K562 (cell line): ENCODE measurements around the gene MAK. TPM values are rescaled to one million over a fixed set of nuclear protein-coding genes. Genes with fewer than 3 reads are reported as not detected.
A peak's percentile ranks its signal among the peaks of the same experiment; 100 is the strongest.

Experiments
- BRD4 ChIP-seq: fragments of 200-600 bp; sonication (generic); IDR thresholded peaks from 2 replicates; pipeline ENCODE4 v1.6.1; 2017; ENCODE audit warnings: inconsistent platforms
- DLX4 ChIP-seq: fragments of 250-450 bp; sonication (Bioruptor Pico); IDR thresholded peaks from 2 replicates; pipeline ENCODE4 v1.6.1; 2021; ENCODE audit warnings: mild to moderate bottlenecking
- EP400 ChIP-seq: fragments of 450-650 bp; IDR thresholded peaks from 2 replicates; pipeline ENCODE4 v1.6.1; 2017; ENCODE audit warnings: antibody characterized with exemption, mild to moderate bottlenecking, moderate library complexity
- ETV5 ChIP-seq: sonication (generic); formaldehyde crosslinking; IDR thresholded peaks from 2 replicates; pipeline ENCODE4 v1.4.0; 2020; ENCODE audit warnings: low read depth, mild to moderate bottlenecking, missing genetic modification reagents
- GTF3C2 ChIP-seq: IDR thresholded peaks from 3 replicates; pipeline ENCODE4 v1.6.1; 2011; ENCODE audit warnings: borderline replicate concordance, mild to moderate bottlenecking, moderate library complexity; ENCODE audit not compliant: insufficient read length; ENCODE audit errors: extremely low read depth
- HDAC1 ChIP-seq, 2 experiments: fragments of 450-650 bp; IDR thresholded peaks; 2 replicates each; pipeline ENCODE4 v1.6.1; 2016 to 2017; ENCODE audit warnings: inconsistent platforms in 1 of 2, mild to moderate bottlenecking in 1 of 2, moderate library complexity in 1 of 2
- IRF9 ChIP-seq: fragments of 450-650 bp; IDR thresholded peaks from 2 replicates; pipeline ENCODE4 v1.6.1; 2016; ENCODE audit warnings: missing biosample characterization, missing genetic modification characterization
- KDM2B ChIP-seq: fragments of 250-450 bp; sonication (Bioruptor Pico); IDR thresholded peaks from 2 replicates; pipeline ENCODE4 v1.8.0; 2021; ENCODE audit warnings: mild to moderate bottlenecking, moderate library complexity
- LCOR ChIP-seq: sonication (generic); formaldehyde crosslinking; IDR thresholded peaks from 2 replicates; pipeline ENCODE4 v1.8.0; 2022; ENCODE audit warnings: mild to moderate bottlenecking, missing genetic modification reagents
- NFIX ChIP-seq: fragments of 250-450 bp; sonication (Bioruptor Pico); IDR thresholded peaks from 2 replicates; pipeline ENCODE4 v1.4.0; 2020; ENCODE audit warnings: low read depth, mild to moderate bottlenecking, moderate library complexity
- PTBP1 ChIP-seq: fragments of 200-400 bp; formaldehyde crosslinking; IDR thresholded peaks from 2 replicates; pipeline ENCODE4 v1.6.1; 2017; ENCODE audit warnings: low read depth, low read length
- RBM25 ChIP-seq: fragments of 200-400 bp; formaldehyde crosslinking; IDR thresholded peaks from 2 replicates; pipeline ENCODE4 v1.6.1; 2018; ENCODE audit warnings: low read length, low read depth, moderate library complexity; ENCODE audit not compliant: severe bottlenecking
- TAF9B ChIP-seq: fragments of 450-650 bp; IDR thresholded peaks from 2 replicates; pipeline ENCODE4 v1.6.1; 2018; ENCODE audit warnings: mild to moderate bottlenecking; ENCODE audit not compliant: partially characterized antibody
- TBL1XR1 ChIP-seq, 2 experiments: IDR thresholded peaks; 2 replicates each; pipeline ENCODE4 v1.6.1; 2012; ENCODE audit warnings: improper control_type of control experiment in 2 of 2, low read length in 2 of 2, mild to moderate bottlenecking in 1 of 2
- TEAD4 ChIP-seq, 2 experiments: sonication (generic) in 1 of 2; formaldehyde crosslinking in 1 of 2; IDR thresholded peaks; 2 replicates each; pipeline versions ENCODE4 v1.6.1 to v1.8.0; 2012 to 2022; ENCODE audit warnings: borderline replicate concordance in 1 of 2, inconsistent platforms in 1 of 2, low read length in 1 of 2, mild to moderate bottlenecking in 1 of 2, missing genetic modification reagents in 1 of 2
- THAP12 ChIP-seq: fragments of 250-450 bp; sonication (Bioruptor Pico); IDR thresholded peaks from 2 replicates; pipeline ENCODE4 v1.9.0; 2021; ENCODE audit warnings: mild to moderate bottlenecking, inconsistent platforms
- U2AF1 ChIP-seq: fragments of 200-400 bp; formaldehyde crosslinking; optimal IDR thresholded peaks from 2 replicates; pipeline ENCODE3; 2017; ENCODE audit warnings: mild to moderate bottlenecking, low read depth, low read length, moderate library complexity
- ZBTB26 ChIP-seq: fragments of 450-650 bp; formaldehyde crosslinking; IDR thresholded peaks from 2 replicates; pipeline ENCODE4 v1.4.0; 2022; ENCODE audit warnings: missing genetic modification characterization
- ZNF12 ChIP-seq: sonication (generic); formaldehyde crosslinking; IDR thresholded peaks from 2 replicates; pipeline ENCODE4 v1.4.0; 2020; ENCODE audit warnings: mild to moderate bottlenecking, missing genetic modification reagents
- polyA plus RNA-seq, 8 experiments: library from polyadenylated mRNA; depleted of rRNA in 4 of 8; stranded (reverse) in 5 of 8; unstranded in 3 of 8; fragments of >200 nt; fragmentation: Nextera tagmentation in 2 of 8; fragmentation: Illumina TruSeq in 1 of 8; extraction: Ambion mirVana in 2 of 8; extraction: Trizol in 1 of 8; gene quantifications; 2 replicates each; pipeline versions ENCODE4 v1.2.1 to v1.2.3, GENCODE V29; 2011 to 2014; ENCODE audit warnings: inconsistent platforms in 1 of 8, missing spikeins in 1 of 8
- total RNA-seq, 7 experiments: library from RNA; depleted of rRNA in 6 of 7; stranded (reverse); fragments of >200 nt in 6 of 7; fragmentation: Illumina TruSeq in 2 of 7; extraction: Trizol in 2 of 7; gene quantifications; 2 replicates each; pipeline versions ENCODE4 v1.2.1 to v1.2.3, GENCODE V29; 2011 to 2021; ENCODE audit warnings: low replicate concordance in 1 of 7

Gene MAK
- total and polyA plus RNA-seq, 9 of the 15 experiments (the other 6 are each of a cell fraction or from before 2014, with no cell fraction given): 0.25 to 1.1 (median 0.53) TPM

- TF ChIP-seq THAP12 (CRISPR knock-in tag) (peak; percentile 72), IRF9 (tag) (no peak), TEAD4 (IDR thresholded peaks at IDR 0.05; ENCODE audit: low read length) (peak; percentile 14), TEAD4 (CRISPR knock-in tag; IDR thresholded peaks at IDR 0.05; ENCODE audit: borderline replicate concordance) (no peak), ETV5 (peak; percentile 91), ZBTB26 (CRISPR knock-in tag) (0 out of 2 replicates have a peak, but pooled peaks have one; percentile 22), ZNF12 (CRISPR knock-in tag) (peak; percentile 44; the same call in 1 of the 2 replicates), DLX4 (no peak), HDAC1 (IDR thresholded peaks at IDR 0.05) (peak in 1 of 2 experiments; percentile 77; a peak in 2 of 4 replicates), TAF9B (no peak), NFIX (CRISPR knock-in tag) (peak; percentile 66; the same call in 1 of the 2 replicates), KDM2B (CRISPR knock-in tag) (peak; percentile 89; the same call in 1 of the 2 replicates), U2AF1 (no peak), TBL1XR1 (IDR thresholded peaks at IDR 0.05; ENCODE audit: low read length in 2 of 2) (0 out of 4 replicates have a peak, but pooled peaks of 1 of the 2 experiments have one; percentile 43), EP400 (peak; percentile 82), GTF3C2 (no peak), PTBP1 (0 out of 2 replicates have a peak, but pooled peaks have one; percentile 19), LCOR (CRISPR knock-in tag) (peak; percentile 88), RBM25 (peak; percentile 86), BRD4 (no peak)
These were observed 90.9 kb downstream of the MAK start, which contains the start of gene TMEM14B (continued) for GRCh38 chr6:10747251-10747972.
